PC-3 (cell line): ENCODE measurements around the gene SFXN4.

Experiments
- EZH2 ChIP-seq: fragments of 300-600 bp; sonication (generic); IDR thresholded peaks from one replicate; pipeline ENCODE4 v1.6.1; 2017; ENCODE audit warnings: antibody characterized with exemption, mild to moderate bottlenecking, low read length; ENCODE audit not compliant: unreplicated experiment
- EZH2phosphoT487 ChIP-seq: fragments of 300-600 bp; sonication (generic); IDR thresholded peaks from 2 replicates; pipeline ENCODE4 v1.6.1; 2018; ENCODE audit warnings: mild to moderate bottlenecking, antibody characterized with exemption, low read length, borderline replicate concordance
- TF ChIP-seq, protein P1 (sequence below): fragments of 300-600 bp; sonication (generic); conservative IDR thresholded peaks from 2 replicates; pipeline ENCODE4 v1.5.1; 2017; ENCODE audit warnings: antibody characterized with exemption, low read depth, mild to moderate bottlenecking, low read length

DNA sequence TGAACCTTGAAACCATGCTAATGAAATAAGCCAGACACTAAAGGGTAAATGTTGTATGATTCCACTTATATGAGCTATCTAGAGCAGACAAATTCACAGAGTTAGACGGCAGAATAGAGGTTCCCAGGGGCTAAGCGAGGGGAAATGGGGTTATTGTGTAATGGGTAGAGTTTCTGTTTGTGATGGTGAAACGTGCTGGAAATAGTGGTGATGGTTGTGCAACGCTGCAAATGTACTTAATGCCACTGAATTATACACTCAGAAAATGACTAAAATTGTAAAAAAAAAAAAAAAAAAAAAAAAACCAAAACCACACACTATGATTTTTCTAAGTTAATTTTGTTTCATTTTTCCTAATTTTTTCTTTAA lies 30.0 kb downstream of the SFXN4 start:
- TF ChIP-seq, protein P1, sequence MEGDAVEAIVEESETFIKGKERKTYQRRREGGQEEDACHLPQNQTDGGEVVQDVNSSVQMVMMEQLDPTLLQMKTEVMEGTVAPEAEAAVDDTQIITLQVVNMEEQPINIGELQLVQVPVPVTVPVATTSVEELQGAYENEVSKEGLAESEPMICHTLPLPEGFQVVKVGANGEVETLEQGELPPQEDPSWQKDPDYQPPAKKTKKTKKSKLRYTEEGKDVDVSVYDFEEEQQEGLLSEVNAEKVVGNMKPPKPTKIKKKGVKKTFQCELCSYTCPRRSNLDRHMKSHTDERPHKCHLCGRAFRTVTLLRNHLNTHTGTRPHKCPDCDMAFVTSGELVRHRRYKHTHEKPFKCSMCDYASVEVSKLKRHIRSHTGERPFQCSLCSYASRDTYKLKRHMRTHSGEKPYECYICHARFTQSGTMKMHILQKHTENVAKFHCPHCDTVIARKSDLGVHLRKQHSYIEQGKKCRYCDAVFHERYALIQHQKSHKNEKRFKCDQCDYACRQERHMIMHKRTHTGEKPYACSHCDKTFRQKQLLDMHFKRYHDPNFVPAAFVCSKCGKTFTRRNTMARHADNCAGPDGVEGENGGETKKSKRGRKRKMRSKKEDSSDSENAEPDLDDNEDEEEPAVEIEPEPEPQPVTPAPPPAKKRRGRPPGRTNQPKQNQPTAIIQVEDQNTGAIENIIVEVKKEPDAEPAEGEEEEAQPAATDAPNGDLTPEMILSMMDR: no peak
- TF ChIP-seq EZH2phosphoT487: no peak
- TF ChIP-seq EZH2: no peak
